Coronary artery (tissue), 2 donors: ENCODE results near the gene MYBPH.

Experiments used
- DNase-seq: peaks from one replicate; pipeline ENCODE4 v3.0.0-alpha.2; 2017; ENCODE audit warnings: low spot score
- H3K27ac ChIP-seq, 2 donors: fragments of 200-600 bp; sonication (generic); one replicate each; pipeline ENCODE4 v1.5.1; 2016 to 2019
- H3K4me3 ChIP-seq: fragments of 200-600 bp; sonication (generic); 2 replicates; pipeline ENCODE4 v1.5.1; 2016; ENCODE audit warnings: mild to moderate bottlenecking, moderate library complexity
- CTCF ChIP-seq: fragments of 200-600 bp; sonication (generic); IDR thresholded peaks from one replicate; pipeline ENCODE4 v1.5.1; 2019; ENCODE audit warnings: antibody characterized with exemption

MYBPH gene

GRCh38 chr1:203201516-203202205 is 26.0 kb upstream of the MYBPH start:
- no peak overlapping the region for H3K4me3 ChIP-seq
- no peak for TF ChIP-seq CTCF
- peak overlapping the region in 1 of 2 donors; percentile 79 for H3K27ac ChIP-seq
- DNase-seq = no peak

GRCh38 chr1:203200916-203201315 is 25.3 kb upstream of the MYBPH start:
- no peak overlapping the region for H3K4me3 ChIP-seq
- no peak for DNase-seq
- no peak for TF ChIP-seq CTCF
- peak overlapping the region in 1 of 2 donors; percentile 79 for H3K27ac ChIP-seq

GRCh38 chr1:203199816-203200571 is 24.4 kb upstream of the MYBPH start:
- DNase-seq = no peak
- H3K4me3 ChIP-seq = no peak overlapping the region
- H3K27ac ChIP-seq = peak overlapping the region; percentile 10 to 79
- no peak for TF ChIP-seq CTCF

GRCh38 chr1:203199481-203199815 is 23.8 kb upstream of the MYBPH start:
- H3K27ac ChIP-seq = peak overlapping the region in 1 of 2 donors; percentile 79
- no peak for DNase-seq
- no peak for TF ChIP-seq CTCF
- no peak overlapping the region for H3K4me3 ChIP-seq

- TF ChIP-seq CTCF = no peak
- Histone ChIP-seq H3K4me3 (no peak overlapping the region), H3K27ac (peak overlapping the region in 1 of 2 donors; percentile 79)
- no peak for DNase-seq
These were observed 23.4 kb upstream of the MYBPH start for GRCh38 chr1:203199002-203199401.

- TF ChIP-seq CTCF = no peak
- no peak for DNase-seq
These were observed 22.0 kb upstream of the MYBPH start for GRCh38 chr1:203197625-203198024.

GRCh38 chr1:203196371-203196770 is 20.7 kb upstream of the MYBPH start:
- no peak overlapping the region for H3K4me3 ChIP-seq
- peak; percentile 53 for DNase-seq
- TF ChIP-seq CTCF = no peak
- no peak overlapping the region for H3K27ac ChIP-seq

More at GRCh38 chr1:203197625-203198024, 22.0 kb upstream of the MYBPH start:
- Histone ChIP-seq H3K4me3 (no peak overlapping the region), H3K27ac (no peak overlapping the region)
